GM06990 (cell line): Measurements from ENCODE around the gene TRRAP.
A peak's percentile ranks its signal among the peaks of the same experiment; 100 is the strongest.

ENCODE experiments used
- DNase-seq: peaks from one replicate; pipeline ENCODE4 v3.0.0-alpha.2; 2011; ENCODE audit not compliant: insufficient read length; ENCODE audit errors: extremely low read depth
- H3K27me3 ChIP-seq: replicated peaks from 2 replicates; pipeline ENCODE4 v1.6.0; 2011; ENCODE audit warnings: low read length; ENCODE audit not compliant: control insufficient read depth, insufficient read depth
- H3K36me3 ChIP-seq: 2 replicates; pipeline ENCODE4 v1.5.1; 2011; ENCODE audit warnings: low read length; ENCODE audit not compliant: control insufficient read depth, insufficient read depth
- H3K4me3 ChIP-seq: replicated peaks from 2 replicates; pipeline ENCODE4 v1.5.1; 2011; ENCODE audit warnings: low read depth, mild to moderate bottlenecking, control low read depth, low read length
- CTCF ChIP-seq: IDR thresholded peaks from 2 replicates; pipeline ENCODE4 v1.5.1; 2011; ENCODE audit warnings: low read length, control low read depth, mild to moderate bottlenecking, inconsistent platforms; ENCODE audit not compliant: insufficient read depth, poor library complexity, severe bottlenecking

Gene TRRAP

GRCh38 chr7:98927125-98927524 is 48.8 kb downstream of the TRRAP start:
- no peak for DNase-seq
- Histone ChIP-seq H3K36me3 (peaks cover 32% of the 10 kb centered on the region), H3K4me3 (no peak overlapping the region), H3K27me3 (no peaks in the 10 kb centered on the region)
- TF ChIP-seq CTCF = no peak

GRCh38 chr7:98930464-98930863 is 52.1 kb downstream of the TRRAP start:
- H3K27me3 ChIP-seq = no peaks in the 10 kb centered on the region
- peak overlapping the region; percentile 21 for H3K4me3 ChIP-seq
- TF ChIP-seq CTCF = no peak
- H3K36me3 ChIP-seq = peaks cover 30% of the 10 kb centered on the region
- DNase-seq = no peak

GRCh38 chr7:98930921-98931320 is 52.6 kb downstream of the TRRAP start:
- peak overlapping the region; percentile 48 for H3K4me3 ChIP-seq
- no peaks in the 10 kb centered on the region for H3K27me3 ChIP-seq
- no peak for TF ChIP-seq CTCF
- peaks cover 29% of the 10 kb centered on the region for H3K36me3 ChIP-seq
- peak; percentile 51 for DNase-seq

GRCh38 chr7:98933321-98933720 is 55.0 kb downstream of the TRRAP start:
- Histone ChIP-seq H3K36me3 (peaks cover 27% of the 10 kb centered on the region), H3K4me3 (no peak overlapping the region), H3K27me3 (no peaks in the 10 kb centered on the region)
- DNase-seq = no peak
- TF ChIP-seq CTCF = no peak

GRCh38 chr7:98934267-98934666 is 55.9 kb downstream of the TRRAP start:
- H3K27me3 ChIP-seq = no peaks in the 10 kb centered on the region
- no peak for DNase-seq
- H3K4me3 ChIP-seq = no peak overlapping the region
- peaks cover 25% of the 10 kb centered on the region for H3K36me3 ChIP-seq
- TF ChIP-seq CTCF = no peak

- Histone ChIP-seq H3K4me3 (no peak overlapping the region), H3K36me3 (peaks cover 27% of the 10 kb centered on the region), H3K27me3 (no peaks in the 10 kb centered on the region)
- no peak for DNase-seq
- no peak for TF ChIP-seq CTCF
These were observed 57.5 kb downstream of the TRRAP start for GRCh38 chr7:98935811-98936210.
